Measurements from ENCODE around the gene SCN4B.

- TF ChIP-seq EP300 (IDR thresholded peaks at IDR 0.05) (no peak), POLR2AphosphoS5 (IDR thresholded peaks at IDR 0.05) (no peak)
- TF ChIP-seq, protein P1, sequence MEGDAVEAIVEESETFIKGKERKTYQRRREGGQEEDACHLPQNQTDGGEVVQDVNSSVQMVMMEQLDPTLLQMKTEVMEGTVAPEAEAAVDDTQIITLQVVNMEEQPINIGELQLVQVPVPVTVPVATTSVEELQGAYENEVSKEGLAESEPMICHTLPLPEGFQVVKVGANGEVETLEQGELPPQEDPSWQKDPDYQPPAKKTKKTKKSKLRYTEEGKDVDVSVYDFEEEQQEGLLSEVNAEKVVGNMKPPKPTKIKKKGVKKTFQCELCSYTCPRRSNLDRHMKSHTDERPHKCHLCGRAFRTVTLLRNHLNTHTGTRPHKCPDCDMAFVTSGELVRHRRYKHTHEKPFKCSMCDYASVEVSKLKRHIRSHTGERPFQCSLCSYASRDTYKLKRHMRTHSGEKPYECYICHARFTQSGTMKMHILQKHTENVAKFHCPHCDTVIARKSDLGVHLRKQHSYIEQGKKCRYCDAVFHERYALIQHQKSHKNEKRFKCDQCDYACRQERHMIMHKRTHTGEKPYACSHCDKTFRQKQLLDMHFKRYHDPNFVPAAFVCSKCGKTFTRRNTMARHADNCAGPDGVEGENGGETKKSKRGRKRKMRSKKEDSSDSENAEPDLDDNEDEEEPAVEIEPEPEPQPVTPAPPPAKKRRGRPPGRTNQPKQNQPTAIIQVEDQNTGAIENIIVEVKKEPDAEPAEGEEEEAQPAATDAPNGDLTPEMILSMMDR (IDR thresholded peaks at IDR 0.05) = no peak
Measured at GRCh38 chr11:118144301-118145268, 8.0 kb downstream of the SCN4B start.

All from esophagus muscularis mucosa (tissue), 4 donors.